Measurements from ENCODE around the gene DCAF12L2. TPM values are rescaled to one million over a fixed set of nuclear protein-coding genes. Genes with fewer than 3 reads are reported as not detected.

Gene DCAF12L2
- total and polyA plus RNA-seq, 9 of the 15 experiments (the other 6 are each of a cell fraction or from before 2014, with no cell fraction given), result not detected

GRCh38 chrX:126167560-126167959 is 1.5 kb upstream of the DCAF12L2 start:
- H3K36me3 ChIP-seq (ENCODE audit: control insufficient read depth, insufficient read depth, low read length), result no peaks in the 10 kb centered on the region
- no peak overlapping the region for H2AFZ ChIP-seq (ENCODE audit: low read depth, low read length)
- WGBS (ENCODE audit: insufficient coverage, low coverage, missing lambda C conversion rate), result 0% methylated on average over 2 of the region's 3 CpGs
- H3K79me2 ChIP-seq (ENCODE audit: control insufficient read depth, insufficient read depth, low read length), result no peaks in the 10 kb centered on the region
- ChIA-PET CTCF (ENCODE audit: low intra/inter-chr PET ratio) (no interaction called here), POLR2A (no interaction called here)
- BruUV-seq (replicated peaks), result no TSS peak
- H3K27me3 ChIP-seq (ENCODE audit: control insufficient read depth in 2 of 2, insufficient read depth in 2 of 2, low read length in 2 of 2), result no peaks in the 10 kb centered on the region
- ATAC-seq (no peak), FAIRE-seq (no peak), DNase-seq (ENCODE audit: extremely low read depth in 1 of 4, low spot score in 3 of 4) (no peak)
- no peaks in the 10 kb centered on the region for H3K9me3 ChIP-seq (replicated peaks; ENCODE audit: control insufficient read depth, insufficient read depth, low read depth, low read length)
- no peak overlapping the region for H3K4me3 ChIP-seq
- no peaks in the 10 kb centered on the region for H4K20me1 ChIP-seq (replicated peaks; ENCODE audit: control insufficient read depth, insufficient read depth, low read length)
- in situ Hi-C loops (cut with MboI) (no loop called here), intact Hi-C loops (cut with micrococcal nuclease) (no loop called here)
- no peaks in the 10 kb centered on the region for H3K9me1 ChIP-seq (ENCODE audit: control insufficient read depth, insufficient read depth, low read length)
- H3K27ac ChIP-seq (ENCODE audit: extremely low read depth, low read depth, low read length), result no peak overlapping the region
- TF ChIP-seq BRCA1 (IDR thresholded peaks at IDR 0.05) (no peak), BRCA1 (CRISPR knock-in tag; IDR thresholded peaks at IDR 0.05) (no peak), NCOA1 (IDR thresholded peaks at IDR 0.05; ENCODE audit: low read depth) (no peak), ZNF316 (IDR thresholded peaks at IDR 0.05) (peak; percentile 46; the same call in 1 of the 2 replicates), MAFF (IDR thresholded peaks at IDR 0.05; ENCODE audit: low read length) (0 out of 2 replicates have a peak, but pooled peaks have one; percentile 3), ZNF197 (CRISPR knock-in tag; IDR thresholded peaks at IDR 0.05; ENCODE audit: low read depth) (no peak)
- 0 out of 5 replicates have a peak, but pooled peaks cover 0 to 3% of the 10 kb centered on the region in 2 experiments for H3K4me1 ChIP-seq (replicated peaks in 1 of 2; ENCODE audit: control insufficient read depth in 2 of 2, insufficient read depth in 2 of 2, low read length in 2 of 2)
- H3K9ac ChIP-seq (ENCODE audit: insufficient read depth in 1 of 2, low read depth in 2 of 2, low read length in 2 of 2), result no peak overlapping the region
- H3K4me2 ChIP-seq (ENCODE audit: insufficient read depth, low read length), result no peak overlapping the region

GRCh38 chrX:126165401-126165720 is 728 bp downstream of the DCAF12L2 start:
- H3K27ac ChIP-seq (ENCODE audit: extremely low read depth, low read depth, low read length), result no peak overlapping the region
- no peak for FAIRE-seq
- H2AFZ ChIP-seq (ENCODE audit: low read depth, low read length), result no peak overlapping the region
- WGBS (ENCODE audit: insufficient coverage, low coverage, missing lambda C conversion rate), result 9% methylated on average over 17 of the region's 24 CpGs
- no peaks in the 10 kb centered on the region for H3K36me3 ChIP-seq (ENCODE audit: control insufficient read depth, insufficient read depth, low read length)
- no peak for DNase-seq (ENCODE audit: extremely low read depth in 1 of 4, low spot score in 3 of 4)
- intact Hi-C loops (cut with micrococcal nuclease) (no loop called here), in situ Hi-C loops (cut with MboI) (no loop called here)
- 0 out of 5 replicates have a peak, but pooled peaks cover 0 to 3% of the 10 kb centered on the region in 2 experiments for H3K4me1 ChIP-seq (replicated peaks in 1 of 2; ENCODE audit: control insufficient read depth in 2 of 2, insufficient read depth in 2 of 2, low read length in 2 of 2)
- no peak overlapping the region for H3K9ac ChIP-seq (ENCODE audit: insufficient read depth in 1 of 2, low read depth in 2 of 2, low read length in 2 of 2)
- H3K79me2 ChIP-seq (ENCODE audit: control insufficient read depth, insufficient read depth, low read length), result no peaks in the 10 kb centered on the region
- BruUV-seq (replicated peaks), result no TSS peak
- ChIA-PET POLR2A (no interaction called here), CTCF (ENCODE audit: low intra/inter-chr PET ratio) (no interaction called here)
- H3K9me1 ChIP-seq (ENCODE audit: control insufficient read depth, insufficient read depth, low read length), result no peaks in the 10 kb centered on the region
- H4K20me1 ChIP-seq (replicated peaks; ENCODE audit: control insufficient read depth, insufficient read depth, low read length), result no peaks in the 10 kb centered on the region
- H3K4me3 ChIP-seq, result no peak overlapping the region
- ATAC-seq, result no peak
- H3K27me3 ChIP-seq (ENCODE audit: control insufficient read depth in 2 of 2, insufficient read depth in 2 of 2, low read length in 2 of 2), result no peaks in the 10 kb centered on the region
- H3K9me3 ChIP-seq (replicated peaks; ENCODE audit: control insufficient read depth, insufficient read depth, low read depth, low read length), result no peaks in the 10 kb centered on the region
- H3K4me2 ChIP-seq (ENCODE audit: insufficient read depth, low read length), result no peak overlapping the region
- TF ChIP-seq L3MBTL2 (IDR thresholded peaks at IDR 0.05) (no peak), NCOA2 (IDR thresholded peaks at IDR 0.05; ENCODE audit: partially characterized antibody in 2 of 2) (no peak), THRA (IDR thresholded peaks at IDR 0.05) (no peak), STAT5A (IDR thresholded peaks at IDR 0.05; ENCODE audit: borderline replicate concordance, low read length) (no peak), CREM (IDR thresholded peaks at IDR 0.05; ENCODE audit: low read depth) (no peak), NCOA1 (IDR thresholded peaks at IDR 0.05; ENCODE audit: low read depth) (no peak), ZNF23 (CRISPR knock-in tag; IDR thresholded peaks at IDR 0.05) (no peak), HMG20A (CRISPR knock-in tag; conservative IDR thresholded peaks at IDR 0.05) (no peak), ZNF79 (CRISPR knock-in tag; IDR thresholded peaks at IDR 0.05; ENCODE audit: low read depth) (no peak), ELF1 (tag; IDR thresholded peaks at IDR 0.05) (no peak), MEF2D (tag; conservative IDR thresholded peaks at IDR 0.05; ENCODE audit: low read depth) (no peak)
